ENCODE data around the gene UBR3.
"Not testable (repeated sequence)": the region's sequence is repeated elsewhere in the genome, so short reads cannot be mapped to it uniquely, and the experiment has no call there.

Gene UBR3

DNA sequence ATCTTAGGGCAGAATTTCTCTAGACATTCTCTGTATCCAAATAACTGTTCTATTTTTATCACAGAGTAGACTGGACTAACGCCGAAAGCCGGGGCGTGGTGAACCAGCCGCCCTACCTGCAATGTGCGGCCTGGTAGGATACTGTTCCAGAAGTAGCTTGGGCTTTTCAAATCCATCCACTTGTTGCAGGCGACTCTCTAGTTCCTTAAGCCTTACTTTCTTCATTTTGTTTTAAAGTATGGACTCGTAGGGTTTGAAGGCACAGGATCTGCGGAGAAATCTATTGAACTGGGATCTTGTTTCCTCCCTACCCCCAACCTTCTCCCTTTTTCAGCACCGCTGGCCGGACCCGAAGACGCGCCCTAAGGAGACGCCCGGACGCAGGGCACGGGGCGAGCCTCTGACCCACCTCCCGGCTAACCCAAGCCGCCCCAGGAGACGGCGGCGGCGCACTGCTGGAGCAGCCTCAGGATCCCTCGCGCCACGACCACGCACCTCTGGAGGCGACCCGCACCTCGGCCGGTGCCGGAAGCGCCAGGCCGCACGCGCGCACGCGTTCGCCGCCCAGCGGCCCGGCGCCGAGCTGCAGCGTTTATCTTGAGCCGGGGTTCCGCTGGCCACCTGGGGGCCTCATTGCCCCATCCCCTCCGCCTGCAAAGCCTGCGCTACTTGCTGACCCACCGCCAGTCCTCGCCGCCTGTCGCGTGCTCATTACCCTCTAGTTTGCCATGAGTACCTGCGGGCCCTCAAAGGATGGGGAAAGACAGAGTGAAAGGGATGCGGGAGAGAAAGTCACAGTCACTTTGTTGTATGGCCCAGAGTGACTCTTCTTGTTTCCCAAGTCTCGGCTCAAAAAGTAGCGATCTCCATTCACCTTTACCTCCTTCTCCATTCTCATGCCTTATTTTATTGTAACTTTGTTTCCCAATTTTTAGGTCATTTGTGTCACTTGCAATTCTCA is 2.6 kb upstream of the UBR3 start, which contains the start of gene METTL5:
TSS of gene METTL5 (minus strand) at position 533 of the 961 bp plus-strand sequence. CDS start at position 225, 308 bp downstream.
- peak in 1 of 2 experiments; percentile 18 for DNase-seq

- DNase-seq = no peak
These were observed 1.0 kb downstream of the UBR3 start for GRCh38 chr2:169828141-169828811.

DNA sequence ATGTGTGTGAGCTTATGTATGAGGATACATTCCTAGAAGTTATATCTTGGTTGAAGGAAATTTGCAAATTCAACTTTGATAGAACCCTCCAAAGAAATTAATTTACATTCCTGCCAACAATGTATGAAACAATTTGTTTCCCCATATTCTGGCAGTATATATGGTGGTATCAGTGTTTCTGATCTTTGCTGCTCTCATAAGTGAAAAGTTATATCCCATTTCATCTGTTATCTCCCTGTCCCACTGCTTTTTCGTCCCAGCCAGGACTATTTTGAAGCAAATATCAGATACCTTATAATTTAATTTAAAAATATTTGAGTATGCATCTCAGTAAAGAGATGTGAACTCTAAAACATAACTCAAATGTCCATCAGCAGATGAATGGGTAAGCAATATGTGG is 7.1 kb downstream of the UBR3 start:
- no peak for DNase-seq

DNA sequence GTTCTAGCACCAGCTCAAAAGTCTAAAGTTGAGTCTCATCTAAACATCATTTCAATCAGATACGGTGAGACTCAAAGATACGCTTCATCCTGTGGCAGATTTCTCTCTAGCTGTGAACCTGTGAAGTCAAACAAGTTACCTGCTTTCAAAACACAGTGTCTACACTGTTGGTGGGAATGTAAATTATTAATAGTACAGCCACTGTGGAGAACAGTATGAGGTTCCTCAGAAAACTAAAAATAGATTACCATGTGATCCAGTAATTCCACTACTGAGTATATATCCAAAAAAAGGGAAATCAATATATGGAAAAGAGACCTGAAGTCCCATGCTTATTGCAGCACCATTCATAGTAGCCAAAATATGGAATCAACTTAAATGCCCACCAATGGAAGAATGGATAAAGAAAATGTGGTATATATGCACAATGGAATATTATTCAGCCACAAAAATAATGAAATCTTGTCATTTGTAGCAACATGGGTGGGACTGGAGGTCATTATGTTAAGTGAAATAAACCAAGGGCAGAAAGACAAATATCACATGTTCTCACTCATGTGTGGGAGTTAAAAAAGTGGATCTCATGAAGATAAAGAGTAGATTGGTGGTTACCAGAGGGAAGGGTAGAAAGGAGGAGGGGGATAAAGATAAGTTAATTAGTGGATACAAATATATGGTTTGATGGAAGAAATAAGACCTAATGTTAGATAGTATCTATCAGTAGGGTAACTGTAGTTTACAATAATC is 11.7 kb downstream of the UBR3 start:
- no peak for DNase-seq

- no peak for DNase-seq
These were observed 12.9 kb downstream of the UBR3 start for GRCh38 chr2:169839954-169840746.

DNA sequence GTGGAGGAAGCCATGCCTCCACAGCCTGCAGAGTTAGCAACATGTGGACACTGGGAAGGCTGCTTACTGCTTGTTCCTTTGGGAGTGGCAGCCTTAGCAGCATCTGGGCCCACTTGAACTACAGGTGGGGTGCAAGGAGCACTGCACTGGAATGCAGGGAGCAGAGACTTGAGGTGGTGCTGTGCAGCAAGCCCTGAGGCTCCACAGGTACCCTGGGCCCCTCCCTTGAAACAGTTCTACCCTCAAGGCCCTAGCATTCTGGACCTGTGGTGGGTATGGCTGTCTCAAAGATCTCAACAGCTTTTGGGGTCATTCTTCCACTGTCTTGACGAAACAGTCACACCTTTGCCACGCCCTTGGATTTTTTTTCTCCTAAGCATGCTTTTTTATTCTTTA is 13.5 kb downstream of the UBR3 start:
- no peak for DNase-seq

- not testable (repeated sequence) for DNase-seq
These were observed 14.4 kb downstream of the UBR3 start for GRCh38 chr2:169841625-169842024.

DNA sequence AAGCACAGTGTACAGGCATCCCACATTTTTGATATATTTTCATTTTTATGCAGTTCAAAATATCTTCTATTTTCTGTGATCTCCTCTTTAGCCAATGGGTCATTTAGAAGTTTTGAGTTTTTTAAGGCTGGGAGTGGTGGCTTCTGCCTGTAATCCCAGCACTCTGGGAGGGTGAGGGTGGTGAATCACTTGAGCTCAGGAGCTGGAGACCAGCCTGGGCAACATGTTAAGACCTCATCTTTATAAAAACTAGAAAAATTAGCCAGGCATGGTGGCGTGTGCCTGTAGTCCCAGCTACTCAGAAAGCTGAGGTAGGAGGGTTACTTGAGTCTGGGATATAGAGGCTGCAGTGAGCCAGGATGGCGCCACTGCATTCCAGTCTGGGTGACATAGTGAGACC is 17.8 kb downstream of the UBR3 start:
- no peak for DNase-seq

- not testable (repeated sequence) for DNase-seq
These were observed 21.9 kb downstream of the UBR3 start for GRCh38 chr2:169848959-169849693.

- DNase-seq = no peak
These were observed 22.5 kb downstream of the UBR3 start for GRCh38 chr2:169849710-169850109.

DNA sequence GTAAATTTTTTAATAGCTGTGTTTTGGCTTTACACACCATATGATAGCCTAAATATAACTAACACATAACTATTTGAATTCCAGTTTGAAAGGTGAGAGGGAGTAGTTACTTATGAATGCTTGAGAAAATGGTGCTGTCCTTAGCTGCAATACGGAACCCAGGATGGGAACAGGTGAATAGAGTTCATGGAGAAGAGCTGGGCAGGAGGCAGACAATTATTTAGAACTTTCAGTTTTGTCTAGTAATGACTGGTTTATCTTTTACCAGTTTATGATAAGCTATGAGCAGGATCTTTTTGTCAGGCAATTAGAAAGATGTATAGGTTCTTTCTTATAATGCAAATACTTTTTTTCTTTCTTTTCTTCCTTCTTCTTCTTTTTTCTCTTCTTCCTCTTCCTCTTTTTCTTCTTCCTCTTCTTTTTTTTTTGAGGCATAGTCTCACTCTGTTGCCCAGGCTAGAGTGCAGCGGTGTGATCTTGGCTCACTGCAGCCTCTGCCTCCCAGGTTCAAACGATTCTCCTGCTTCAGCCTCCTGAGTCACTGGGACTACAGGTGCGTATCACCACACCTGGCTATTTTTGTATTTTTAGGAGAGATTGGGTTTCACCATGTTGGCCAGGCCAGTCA is 25.9 kb downstream of the UBR3 start:
- no peak for DNase-seq

DNA sequence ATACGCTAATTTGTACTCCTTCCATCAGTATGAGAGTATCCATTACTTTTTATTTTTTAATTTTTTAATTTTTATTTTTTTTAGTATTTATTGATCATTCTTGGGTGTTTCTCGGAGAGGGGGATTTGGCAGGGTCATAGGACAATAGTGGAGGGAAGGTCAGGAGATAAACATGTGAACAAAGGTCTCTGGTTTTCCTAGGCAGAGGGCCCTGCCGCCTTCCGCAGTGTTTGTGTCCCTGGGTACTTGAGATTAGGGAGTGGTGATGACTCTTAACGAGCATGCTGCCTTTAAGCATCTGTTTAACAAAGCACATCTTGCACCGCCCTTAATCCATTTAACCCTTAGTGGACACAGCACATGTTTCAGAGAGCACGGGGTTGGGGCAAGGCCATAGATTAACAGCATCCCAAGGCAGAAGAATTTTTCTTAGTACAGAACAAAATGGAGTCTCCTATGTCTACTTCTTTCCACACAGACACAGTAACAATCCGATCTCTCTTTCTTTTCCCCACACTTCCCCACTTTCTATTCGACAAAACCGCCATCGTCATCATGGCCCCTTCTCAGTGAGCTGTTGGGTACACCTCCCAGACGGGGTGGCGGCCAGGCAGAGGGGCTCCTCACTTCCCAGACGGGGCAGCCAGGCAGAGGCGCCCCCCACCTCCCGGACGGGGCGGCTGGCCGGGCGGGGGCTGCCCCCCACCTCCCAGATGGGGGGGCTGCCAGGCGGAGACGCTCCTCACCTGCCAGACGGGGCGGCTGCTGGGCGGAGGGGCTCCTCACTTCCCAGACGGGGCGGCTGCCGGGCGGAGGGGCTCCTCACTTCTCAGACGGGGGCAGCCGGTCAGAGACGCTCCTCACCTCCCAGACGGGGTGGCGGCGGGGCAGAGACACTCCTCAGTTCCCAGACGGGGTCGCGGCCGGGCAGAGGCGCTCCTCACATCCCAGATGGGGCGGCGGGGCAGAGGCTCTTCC is 28.3 kb downstream of the UBR3 start:
- DNase-seq = not testable (repeated sequence)

DNA sequence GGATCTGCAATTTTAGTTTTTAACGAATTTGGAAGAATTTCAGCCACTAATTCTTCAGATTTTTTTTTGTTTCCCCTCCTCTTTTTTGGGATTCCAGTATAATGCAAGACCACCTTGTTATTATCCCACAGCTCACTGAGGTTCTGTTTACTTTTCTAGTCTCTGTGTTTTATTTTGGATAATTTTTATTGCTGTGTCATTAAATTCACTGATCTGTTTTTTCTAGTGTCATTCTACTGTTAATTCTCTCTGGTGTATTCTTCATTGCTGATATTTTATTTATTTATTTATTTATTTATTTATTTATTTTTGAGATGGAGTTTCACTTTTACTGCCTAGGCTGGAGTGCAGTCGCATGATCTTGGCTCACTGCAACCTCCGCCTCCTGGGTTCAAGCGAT is 32.2 kb downstream of the UBR3 start:
- no peak for DNase-seq

- DNase-seq = no peak
These were observed 32.9 kb downstream of the UBR3 start for GRCh38 chr2:169860149-169860548.

GRCh38 chr2:169862816-169863215 is 35.6 kb downstream of the UBR3 start:
- no peak for DNase-seq

DNA sequence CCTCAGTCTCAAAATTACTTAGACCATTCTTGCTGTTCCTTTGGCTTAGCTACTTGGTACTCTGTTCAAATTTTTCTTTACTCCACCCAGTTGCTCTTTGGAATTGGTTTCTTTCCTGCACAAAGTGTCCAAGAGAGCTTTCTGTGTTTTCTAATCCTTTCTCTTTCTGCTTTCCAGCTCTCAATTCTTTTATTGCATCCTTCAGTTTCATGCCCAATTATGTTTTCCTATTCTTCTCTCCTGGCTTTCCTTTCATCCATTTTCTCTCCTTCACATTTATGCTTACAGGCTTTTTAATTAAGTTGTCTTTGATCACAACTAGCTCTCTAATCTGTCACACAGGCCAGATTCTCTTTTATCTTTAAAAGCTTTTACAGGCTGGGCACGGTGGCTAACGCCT is 38.2 kb downstream of the UBR3 start:
- DNase-seq = no peak

- DNase-seq = not testable (repeated sequence)
These were observed 39.0 kb downstream of the UBR3 start for GRCh38 chr2:169866230-169866629.

- no peak for DNase-seq
These were observed 40.3 kb downstream of the UBR3 start for GRCh38 chr2:169867579-169867978.

- no peak for DNase-seq
These were observed 41.7 kb downstream of the UBR3 start for GRCh38 chr2:169868951-169869350.

- not testable (repeated sequence) for DNase-seq
These were observed 44.1 kb downstream of the UBR3 start for GRCh38 chr2:169871369-169871768.

Measured in cerebellar nuclear complex (tissue), 1 donor.